Fibroblast of mammary gland (primary cell): ENCODE results near the gene PRSS3.
A peak's percentile ranks its signal among the peaks of the same experiment; 100 is the strongest.
"Not testable (repeated sequence)": the region's sequence is repeated elsewhere in the genome, so short reads cannot be mapped to it uniquely, and the experiment has no call there.

ENCODE experiments used
- DNase-seq: peaks from one replicate; pipeline ENCODE4 v3.0.0-alpha.2; 2010; ENCODE audit warnings: low read depth
- H3K4me3 ChIP-seq: 2 replicates; pipeline ENCODE4 v1.5.1; 2011; ENCODE audit warnings: low read depth, mild to moderate bottlenecking, low read length, moderate library complexity; ENCODE audit not compliant: control insufficient read depth
- TF ChIP-seq, protein P1 (sequence below): conservative IDR thresholded peaks from 2 replicates; pipeline ENCODE4 v1.5.1; 2011; ENCODE audit warnings: low read depth, low read length, inconsistent platforms; ENCODE audit not compliant: control insufficient read depth, insufficient read depth

PRSS3 gene

DNA sequence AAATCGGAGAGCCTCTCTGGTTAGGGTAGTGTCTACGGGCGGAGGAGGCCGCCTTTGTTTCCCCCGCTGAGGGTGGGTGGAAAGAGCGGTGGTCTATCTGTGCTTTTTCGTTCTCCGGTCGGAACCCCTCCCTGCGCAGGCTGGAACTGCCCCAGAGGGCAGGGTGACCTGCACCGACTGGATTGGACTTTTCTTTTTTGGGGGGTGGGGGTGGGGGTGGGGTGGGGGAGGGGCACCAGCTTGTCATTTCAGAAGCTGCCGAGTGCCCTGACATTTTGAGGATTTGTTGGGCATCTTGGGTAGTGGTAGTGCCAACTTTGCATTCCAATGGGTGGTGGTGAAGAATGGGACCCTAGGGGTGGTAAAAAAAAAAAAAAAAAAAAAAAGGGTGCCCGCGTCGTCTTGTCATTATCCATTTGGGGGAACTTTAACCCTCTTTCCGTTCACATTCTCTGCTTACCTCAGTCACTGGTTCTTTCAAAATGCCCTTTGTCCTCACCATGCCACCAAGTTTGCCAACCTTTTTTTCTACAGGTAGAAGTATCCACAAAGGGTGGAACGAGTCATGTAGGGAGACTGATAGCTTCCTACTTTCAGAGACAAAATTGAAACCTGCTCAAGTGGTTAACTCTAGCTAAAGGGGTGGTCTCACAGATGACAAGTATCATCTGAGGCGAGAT, 22.9 kb downstream of the PRSS3 start:
- TF ChIP-seq, protein P1, sequence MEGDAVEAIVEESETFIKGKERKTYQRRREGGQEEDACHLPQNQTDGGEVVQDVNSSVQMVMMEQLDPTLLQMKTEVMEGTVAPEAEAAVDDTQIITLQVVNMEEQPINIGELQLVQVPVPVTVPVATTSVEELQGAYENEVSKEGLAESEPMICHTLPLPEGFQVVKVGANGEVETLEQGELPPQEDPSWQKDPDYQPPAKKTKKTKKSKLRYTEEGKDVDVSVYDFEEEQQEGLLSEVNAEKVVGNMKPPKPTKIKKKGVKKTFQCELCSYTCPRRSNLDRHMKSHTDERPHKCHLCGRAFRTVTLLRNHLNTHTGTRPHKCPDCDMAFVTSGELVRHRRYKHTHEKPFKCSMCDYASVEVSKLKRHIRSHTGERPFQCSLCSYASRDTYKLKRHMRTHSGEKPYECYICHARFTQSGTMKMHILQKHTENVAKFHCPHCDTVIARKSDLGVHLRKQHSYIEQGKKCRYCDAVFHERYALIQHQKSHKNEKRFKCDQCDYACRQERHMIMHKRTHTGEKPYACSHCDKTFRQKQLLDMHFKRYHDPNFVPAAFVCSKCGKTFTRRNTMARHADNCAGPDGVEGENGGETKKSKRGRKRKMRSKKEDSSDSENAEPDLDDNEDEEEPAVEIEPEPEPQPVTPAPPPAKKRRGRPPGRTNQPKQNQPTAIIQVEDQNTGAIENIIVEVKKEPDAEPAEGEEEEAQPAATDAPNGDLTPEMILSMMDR = no peak
- H3K4me3 ChIP-seq = peak overlapping the region; percentile 55
- no peak for DNase-seq

DNA sequence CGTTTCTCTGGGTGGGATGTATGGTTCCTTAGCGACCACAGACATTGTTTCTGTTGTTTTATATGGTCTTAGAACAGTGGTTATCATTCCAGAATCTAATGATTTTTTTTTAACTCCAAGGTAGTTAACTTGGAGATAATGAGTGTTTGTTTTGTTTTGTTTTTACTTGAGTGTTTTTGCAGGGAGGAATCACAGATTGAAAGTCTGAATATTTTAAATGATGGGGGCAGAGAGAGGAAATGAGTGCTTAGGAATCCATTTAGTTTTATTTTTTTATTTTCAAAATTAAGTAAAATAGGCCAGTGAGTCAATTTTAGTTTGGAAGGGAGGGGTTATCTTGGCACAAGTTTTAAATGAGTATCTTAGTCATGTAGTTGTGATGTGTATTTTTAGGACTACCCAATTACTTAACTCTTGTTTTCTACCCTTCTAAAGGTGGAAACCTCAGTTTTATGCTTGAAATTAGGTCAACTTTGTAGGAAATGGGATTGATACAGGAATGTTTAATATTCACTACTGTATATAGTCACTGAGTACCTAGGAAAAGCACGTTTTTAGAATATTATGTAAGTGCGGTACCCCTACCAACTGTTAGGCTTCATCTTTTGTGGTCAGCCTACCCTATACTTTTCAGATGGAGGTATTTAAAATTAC, 23.6 kb downstream of the PRSS3 start:
- peak; percentile 74 for DNase-seq
- TF ChIP-seq, protein P1 = no peak
- peak overlapping the region; percentile 55 for H3K4me3 ChIP-seq

DNA sequence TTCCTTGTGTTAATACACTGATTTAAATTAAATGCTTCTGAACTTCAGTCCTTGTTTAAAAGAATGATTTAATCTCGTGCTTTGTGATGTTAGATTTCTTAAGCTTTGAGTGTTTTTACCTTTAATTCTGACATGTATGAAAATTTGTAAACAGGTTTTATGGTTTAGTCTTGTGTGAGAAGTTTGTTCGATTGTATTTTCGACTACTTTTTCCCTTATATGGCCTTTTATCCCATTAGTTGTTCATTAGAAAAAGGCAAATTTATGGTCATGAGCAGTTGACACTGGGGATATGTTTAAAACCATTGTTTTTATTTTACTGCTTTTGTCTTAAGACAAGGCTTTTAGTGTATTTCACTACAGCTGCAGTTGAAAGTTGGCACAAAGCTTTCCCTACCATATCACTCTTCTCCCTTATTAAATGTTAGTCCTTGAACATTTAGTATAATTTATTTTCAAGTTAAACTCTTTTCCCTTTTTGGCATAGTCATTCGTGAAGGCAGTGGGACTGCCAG, 24.9 kb downstream of the PRSS3 start:
- DNase-seq = no peak
- H3K4me3 ChIP-seq = no peak overlapping the region
- TF ChIP-seq, protein P1 = no peak

DNA sequence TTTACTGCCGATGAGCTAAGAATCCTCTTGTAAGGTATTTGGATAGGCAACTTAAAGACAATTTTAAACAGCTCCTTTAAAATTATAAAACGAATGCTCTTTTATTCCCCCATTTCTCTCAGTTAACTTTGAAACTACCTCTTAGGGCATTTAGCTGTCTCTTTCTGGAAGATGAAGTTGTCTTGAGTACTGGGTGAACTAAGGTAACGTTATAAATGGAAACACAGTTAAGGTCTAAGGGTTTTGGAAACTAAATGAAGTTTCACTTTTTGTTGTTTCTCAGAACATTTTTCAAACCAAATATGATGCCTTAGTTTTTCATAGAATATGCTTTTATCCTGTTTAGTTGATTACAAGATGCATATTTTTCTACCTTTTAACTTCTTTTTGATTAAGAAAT, 28.4 kb downstream of the PRSS3 start:
- DNase-seq = no peak
- no peak overlapping the region for H3K4me3 ChIP-seq
- TF ChIP-seq, protein P1 = no peak

DNA sequence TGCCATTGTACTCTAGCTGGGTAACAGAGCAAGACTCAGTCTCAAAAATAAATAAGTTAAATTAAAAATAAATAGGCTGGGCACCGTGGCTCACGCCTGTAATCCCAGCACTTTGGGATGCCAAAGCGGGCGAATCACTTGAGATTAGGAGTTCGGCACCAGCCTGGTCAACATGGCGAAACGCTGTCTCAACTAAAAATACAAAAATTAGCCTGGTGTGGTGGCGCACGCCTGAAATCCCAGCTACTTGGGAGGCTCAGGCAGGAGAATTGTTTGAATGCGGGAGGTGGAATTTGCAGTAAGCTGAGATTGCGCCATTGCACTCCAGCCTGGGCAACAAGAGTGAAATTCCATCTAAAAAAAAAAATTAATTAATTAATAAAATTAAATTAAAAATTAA, 31.9 kb downstream of the PRSS3 start:
- H3K4me3 ChIP-seq, DNase-seq: not testable (repeated sequence)

DNA sequence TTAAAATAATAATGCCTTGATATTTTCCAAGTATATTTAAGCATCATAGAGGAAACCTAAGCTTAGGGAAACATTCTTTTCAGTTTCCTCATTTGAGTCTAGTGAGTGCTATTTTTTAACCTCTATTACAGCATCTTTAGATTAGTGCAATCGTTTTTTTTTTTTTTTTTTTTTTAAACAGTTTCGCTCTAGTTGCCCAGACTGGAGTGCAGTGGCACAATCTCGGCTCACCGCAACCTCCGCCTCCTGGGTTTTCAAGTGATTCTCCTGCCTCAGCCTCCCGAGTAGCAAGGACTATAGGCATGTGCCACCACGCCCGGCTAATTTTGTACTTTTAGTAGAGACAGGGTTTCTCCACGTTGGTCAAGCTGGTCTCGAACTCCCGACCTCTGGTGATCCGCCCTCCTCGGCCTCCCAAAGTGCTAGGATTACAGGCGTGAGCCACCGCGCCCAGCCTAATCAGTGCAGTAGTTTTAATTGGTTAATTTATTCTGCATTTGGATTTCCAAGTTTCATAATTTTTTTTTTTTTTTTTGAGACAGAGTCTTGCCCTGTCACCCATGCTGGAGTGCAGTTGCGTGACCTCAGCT, 34.4 kb downstream of the PRSS3 start:
- DNase-seq, H3K4me3 ChIP-seq: not testable (repeated sequence)

DNA sequence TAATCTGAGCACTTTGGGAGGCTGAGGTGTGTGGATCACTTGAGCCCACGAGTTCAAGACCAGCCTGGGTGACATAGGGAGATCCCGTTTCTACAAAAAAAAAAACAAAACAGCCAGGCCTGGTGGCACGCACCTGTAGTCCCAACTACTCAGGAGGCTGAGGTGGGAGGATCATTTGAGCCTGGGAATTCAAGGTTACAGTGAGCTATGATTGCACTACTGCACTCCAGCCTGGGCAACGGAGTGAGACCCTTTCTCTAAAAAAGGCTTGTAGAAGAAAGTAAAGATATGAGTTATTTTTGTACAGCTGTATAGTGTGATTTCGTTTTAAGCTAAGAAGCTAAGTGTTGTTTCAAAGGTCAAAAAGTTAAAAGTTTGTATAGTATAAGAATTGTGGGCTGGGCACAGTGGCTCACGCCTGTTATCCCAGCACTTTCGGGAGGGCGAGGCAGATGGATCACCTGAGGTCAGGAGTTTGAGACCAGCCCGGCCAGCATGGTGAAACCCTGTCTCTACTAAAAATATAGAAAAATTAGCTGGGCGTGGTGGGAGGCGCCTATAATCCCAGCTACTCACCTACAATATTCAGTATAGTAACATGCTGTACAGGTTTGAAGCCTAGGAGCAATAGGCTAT, 40.4 kb downstream of the PRSS3 start:
- no peak overlapping the region for H3K4me3 ChIP-seq
- TF ChIP-seq, protein P1 = no peak
- no peak for DNase-seq

DNA sequence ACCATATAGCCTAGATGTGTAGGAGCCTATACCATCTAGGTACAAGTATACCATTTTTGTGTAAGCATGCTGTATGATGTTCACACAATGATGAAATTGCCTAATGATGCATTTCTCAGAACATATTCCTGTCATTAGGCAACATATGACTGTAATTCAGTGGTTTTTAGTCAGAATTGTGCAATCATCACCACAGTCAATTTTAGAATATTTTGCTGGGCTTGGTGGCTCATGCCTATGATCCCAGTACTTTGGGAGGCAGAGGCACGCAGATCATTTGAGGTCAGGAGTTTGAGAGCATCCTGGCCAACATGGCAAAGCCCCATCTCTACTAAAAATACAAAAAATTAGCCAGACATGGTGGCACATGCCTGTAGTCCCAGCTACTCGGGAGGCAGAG, 40.9 kb downstream of the PRSS3 start:
- peak; percentile 96 for DNase-seq

More for the DNA sequence above, 40.9 kb downstream of the PRSS3 start:
- H3K4me3 ChIP-seq = not testable (repeated sequence)
